H9 (cell line): ENCODE results near the gene MLST8. TPM values are rescaled to one million over a fixed set of nuclear protein-coding genes. Genes with fewer than 3 reads are reported as not detected.

Source experiments
- DNase-seq: peaks from one replicate; pipeline ENCODE4 v3.0.0-alpha.2; 2017
- H2AFZ ChIP-seq: one replicate; pipeline ENCODE4 v1.6.1; 2013; ENCODE audit warnings: mild to moderate bottlenecking, low read length, control low read depth, moderate library complexity
- H2AK5ac ChIP-seq: 2 replicates; pipeline ENCODE4 v1.6.1; 2013; ENCODE audit warnings: low read length, control low read depth, mixed read lengths; ENCODE audit not compliant: insufficient read length
- H2BK120ac ChIP-seq: one replicate; pipeline ENCODE4 v1.6.1; 2013; ENCODE audit warnings: low read depth, mild to moderate bottlenecking, low read length, control low read depth, inconsistent platforms; ENCODE audit not compliant: poor library complexity, severe bottlenecking
- H2BK12ac ChIP-seq: 2 replicates; pipeline ENCODE4 v1.6.1; 2013; ENCODE audit warnings: low read length, control low read depth, mixed read lengths, low read depth; ENCODE audit not compliant: insufficient read length
- H2BK15ac ChIP-seq: 2 replicates; pipeline ENCODE4 v1.6.1; 2013; ENCODE audit warnings: low read depth, low read length, control low read depth
- H2BK20ac ChIP-seq: one replicate; pipeline ENCODE4 v1.6.1; 2013; ENCODE audit warnings: low read depth, mild to moderate bottlenecking, low read length, control low read depth, inconsistent platforms; ENCODE audit not compliant: poor library complexity, severe bottlenecking
- H2BK5ac ChIP-seq: 2 replicates; pipeline ENCODE4 v1.6.1; 2013; ENCODE audit warnings: low read length, control low read depth, mixed read lengths; ENCODE audit not compliant: insufficient read length
- H3K14ac ChIP-seq: 2 replicates; pipeline ENCODE4 v1.6.1; 2013; ENCODE audit warnings: low read length, control low read depth; ENCODE audit not compliant: insufficient read depth
- H3K18ac ChIP-seq: 2 replicates; pipeline ENCODE4 v1.6.1; 2013; ENCODE audit warnings: low read depth, mild to moderate bottlenecking, mixed read lengths, low read length, control low read depth; ENCODE audit not compliant: insufficient read length
- H3K23ac ChIP-seq: 2 replicates; pipeline ENCODE4 v1.6.1; 2013; ENCODE audit warnings: low read length, control low read depth, mixed read lengths, low read depth; ENCODE audit not compliant: insufficient read length
- H3K23me2 ChIP-seq: 2 replicates; pipeline ENCODE4 v1.6.1; 2013; ENCODE audit warnings: low read depth, mild to moderate bottlenecking, mixed read lengths, low read length, control low read depth; ENCODE audit not compliant: insufficient read length, poor library complexity, severe bottlenecking
- H3K27ac ChIP-seq: 2 replicates; pipeline ENCODE4 v1.5.1; 2013; ENCODE audit warnings: low read length, control low read depth, mixed read lengths, low read depth; ENCODE audit not compliant: insufficient read length
- H3K27me3 ChIP-seq: 2 replicates; pipeline ENCODE4 v1.6.1; 2013; ENCODE audit warnings: low read length, control low read depth, inconsistent platforms; ENCODE audit not compliant: insufficient read depth
- H3K4ac ChIP-seq: 2 replicates; pipeline ENCODE4 v1.6.1; 2013; ENCODE audit warnings: low read depth, mild to moderate bottlenecking, control low read depth, inconsistent platforms, low read length, moderate library complexity
- H3K4me1 ChIP-seq: 2 replicates; pipeline ENCODE4 v1.6.1; 2013; ENCODE audit warnings: low read length, control low read depth, inconsistent platforms; ENCODE audit not compliant: insufficient read depth
- H3K4me2 ChIP-seq: 2 replicates; pipeline ENCODE4 v1.6.1; 2013; ENCODE audit warnings: low read length, control low read depth, mixed read lengths; ENCODE audit not compliant: insufficient read length, insufficient read depth
- H3K56ac ChIP-seq: 2 replicates; pipeline ENCODE4 v1.6.1; 2013; ENCODE audit warnings: low read depth, mild to moderate bottlenecking, mixed read lengths, low read length, control low read depth; ENCODE audit not compliant: insufficient read length
- H3K79me1 ChIP-seq: 2 replicates; pipeline ENCODE4 v1.6.1; 2013; ENCODE audit warnings: low read depth, mild to moderate bottlenecking, moderate library complexity, low read length, control low read depth, inconsistent platforms; ENCODE audit not compliant: insufficient read depth, poor library complexity, severe bottlenecking
- H3K79me2 ChIP-seq: 2 replicates; pipeline ENCODE4 v1.6.1; 2013; ENCODE audit warnings: low read length, control low read depth, inconsistent platforms; ENCODE audit not compliant: insufficient read depth
- H3K9ac ChIP-seq: 2 replicates; pipeline ENCODE4 v1.6.1; 2013; ENCODE audit warnings: low read length, control low read depth, mixed read lengths; ENCODE audit not compliant: insufficient read length; ENCODE audit errors: extremely low read depth
- H3K9me3 ChIP-seq: one replicate; pipeline ENCODE4 v1.6.1; 2013; ENCODE audit warnings: low read depth, low read length, inconsistent platforms; ENCODE audit not compliant: control insufficient read depth
- H3T11ph ChIP-seq: one replicate; pipeline ENCODE4 v1.6.1; 2013; ENCODE audit warnings: mild to moderate bottlenecking, low read length, control low read depth, inconsistent platforms
- H4K20me1 ChIP-seq: one replicate; pipeline ENCODE4 v1.6.1; 2013; ENCODE audit not compliant: control insufficient read depth, insufficient read length, insufficient read depth
- H4K5ac ChIP-seq: 2 replicates; pipeline ENCODE4 v1.6.1; 2013; ENCODE audit warnings: low read depth, mild to moderate bottlenecking, mixed read lengths, low read length, control low read depth; ENCODE audit not compliant: insufficient read length
- H4K8ac ChIP-seq: replicated peaks from 2 replicates; pipeline ENCODE4 v1.6.1; 2013; ENCODE audit warnings: low read length, control low read depth, mixed read lengths, low read depth; ENCODE audit not compliant: insufficient read length
- H4K91ac ChIP-seq: 2 replicates; pipeline ENCODE4 v1.6.1; 2013; ENCODE audit warnings: low read depth, mild to moderate bottlenecking, moderate library complexity, mixed read lengths, low read length, control low read depth; ENCODE audit not compliant: insufficient read length
- H3K27ac Mint-ChIP-seq, 3 experiments: 2 replicates in 2 of 3; 3 replicates in 1 of 3; pipeline ENCODE4 v1.8.0; 2020 to 2021; ENCODE audit warnings: mixed read lengths in 3 of 3, mild to moderate bottlenecking in 1 of 3, moderate library complexity in 1 of 3
- H3K27me3 Mint-ChIP-seq: 2 replicates; pipeline ENCODE4 v1.8.0; 2021; ENCODE audit warnings: low read depth, mild to moderate bottlenecking, moderate library complexity, mixed read lengths
- H3K36me3 Mint-ChIP-seq, 3 experiments: 2 replicates in 2 of 3; 3 replicates in 1 of 3; pipeline ENCODE4 v1.8.0; 2020 to 2021; ENCODE audit warnings: low read depth in 3 of 3, mixed read lengths in 3 of 3; ENCODE audit not compliant: insufficient read depth in 1 of 3
- H3K4me1 Mint-ChIP-seq, 2 experiments: 2 replicates each; pipeline ENCODE4 v1.8.0; 2020; ENCODE audit warnings: mixed read lengths in 2 of 2
- H3K4me3 Mint-ChIP-seq, 2 experiments: 2 replicates in 1 of 2; 3 replicates in 1 of 2; pipeline ENCODE4 v1.8.0; 2020 to 2021; ENCODE audit warnings: mild to moderate bottlenecking in 2 of 2, mixed read lengths in 2 of 2, moderate library complexity in 1 of 2
- H3K9me3 Mint-ChIP-seq, 2 experiments: 2 replicates in 1 of 2; 3 replicates in 1 of 2; pipeline ENCODE4 v1.8.0; 2020; ENCODE audit warnings: mild to moderate bottlenecking in 2 of 2, mixed read lengths in 2 of 2, moderate library complexity in 1 of 2
- WGBS: extraction: QIAGEN DNeasy Blood & Tissue Kit; methylation state at CpG from one replicate; pipeline ENCODE4 v1.1.7; 2013; ENCODE audit warnings: missing lambda C conversion rate, low lambda C conversion rate, mixed read lengths; ENCODE audit not compliant: insufficient read length; ENCODE audit errors: extremely low coverage; 5-methylcytosine and 5-hydroxymethylcytosine counted together
- total RNA-seq: library from RNA; stranded (reverse); gene quantifications from 2 replicates; pipeline ENCODE4 v1.2.1, GENCODE V29; 2021
- TF ChIP-seq, protein P1 (sequence below): fragments of 200-600 bp; sonication (generic); conservative IDR thresholded peaks from 3 replicates; pipeline ENCODE4 v1.8.0; 2021; ENCODE audit warnings: antibody characterized with exemption, mild to moderate bottlenecking

The MLST8 gene
- total RNA-seq, 1 experiment from 2014 or later, result 74.5 TPM

DNA sequence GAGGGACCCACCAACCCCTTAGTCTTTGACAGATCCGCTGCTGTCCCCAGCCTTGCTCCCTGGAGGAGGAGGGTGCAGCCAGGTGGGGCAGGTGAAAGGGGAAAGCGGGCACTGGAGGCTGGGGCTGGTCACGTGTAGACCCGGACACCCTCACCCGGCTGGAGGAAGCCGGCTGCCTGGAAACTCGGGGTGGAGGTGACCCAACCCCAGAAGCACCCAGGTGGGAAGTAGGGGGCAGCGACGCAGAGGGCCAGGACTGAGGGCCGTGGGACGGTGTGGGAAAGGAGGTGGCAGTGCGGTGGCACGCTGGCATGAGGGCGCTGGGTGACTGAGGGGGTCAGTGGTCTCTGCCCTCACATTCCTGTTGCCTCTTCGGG is 47.0 kb upstream of the MLST8 start:
- peaks cover 17% of the 10 kb centered on the region for H3K23me2 ChIP-seq
- no peak overlapping the region for H2BK120ac ChIP-seq
- H3K9me3 ChIP-seq, result no peaks in the 10 kb centered on the region
- peaks cover 0 to 9% of the 10 kb centered on the region in 2 experiments; a peak in 2 of 5 replicates for H3K9me3 Mint-ChIP-seq
- H2AFZ ChIP-seq, result no peak overlapping the region
- H3K27me3 Mint-ChIP-seq, result no peaks in the 10 kb centered on the region; the same call in 1 of the 2 replicates
- H3K18ac ChIP-seq, result no peak overlapping the region
- H3K27me3 ChIP-seq, result no peaks in the 10 kb centered on the region
- H2BK20ac ChIP-seq, result no peak overlapping the region
- peaks cover 57% of the 10 kb centered on the region; the same call in 1 of the 2 replicates for H3K79me2 ChIP-seq
- H2AK5ac ChIP-seq, result no peak overlapping the region
- no peak overlapping the region for H2BK5ac ChIP-seq
- H3K23ac ChIP-seq, result no peak overlapping the region
- no peak for DNase-seq
- H3K4me1 ChIP-seq, result no peaks in the 10 kb centered on the region; the same call in 1 of the 2 replicates
- no peak overlapping the region for H3K4ac ChIP-seq
- no peak overlapping the region for H2BK15ac ChIP-seq
- no peak overlapping the region for H3K14ac ChIP-seq
- no peak overlapping the region for H3K27ac ChIP-seq
- no CpG with 5 or more reads among the region's 15 CpGs for WGBS
- H3K27ac Mint-ChIP-seq, result no peak overlapping the region
- TF ChIP-seq, protein P1, sequence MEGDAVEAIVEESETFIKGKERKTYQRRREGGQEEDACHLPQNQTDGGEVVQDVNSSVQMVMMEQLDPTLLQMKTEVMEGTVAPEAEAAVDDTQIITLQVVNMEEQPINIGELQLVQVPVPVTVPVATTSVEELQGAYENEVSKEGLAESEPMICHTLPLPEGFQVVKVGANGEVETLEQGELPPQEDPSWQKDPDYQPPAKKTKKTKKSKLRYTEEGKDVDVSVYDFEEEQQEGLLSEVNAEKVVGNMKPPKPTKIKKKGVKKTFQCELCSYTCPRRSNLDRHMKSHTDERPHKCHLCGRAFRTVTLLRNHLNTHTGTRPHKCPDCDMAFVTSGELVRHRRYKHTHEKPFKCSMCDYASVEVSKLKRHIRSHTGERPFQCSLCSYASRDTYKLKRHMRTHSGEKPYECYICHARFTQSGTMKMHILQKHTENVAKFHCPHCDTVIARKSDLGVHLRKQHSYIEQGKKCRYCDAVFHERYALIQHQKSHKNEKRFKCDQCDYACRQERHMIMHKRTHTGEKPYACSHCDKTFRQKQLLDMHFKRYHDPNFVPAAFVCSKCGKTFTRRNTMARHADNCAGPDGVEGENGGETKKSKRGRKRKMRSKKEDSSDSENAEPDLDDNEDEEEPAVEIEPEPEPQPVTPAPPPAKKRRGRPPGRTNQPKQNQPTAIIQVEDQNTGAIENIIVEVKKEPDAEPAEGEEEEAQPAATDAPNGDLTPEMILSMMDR, result no peak
- H4K8ac ChIP-seq, result no peak overlapping the region
- no peak overlapping the region for H4K91ac ChIP-seq
- no peak overlapping the region for H3K4me3 Mint-ChIP-seq
- H4K20me1 ChIP-seq, result peaks cover 2% of the 10 kb centered on the region
- H3K4me2 ChIP-seq, result no peak overlapping the region
- H3K79me1 ChIP-seq, result peaks cover 17% of the 10 kb centered on the region
- H3K56ac ChIP-seq, result no peak overlapping the region
- H3T11ph ChIP-seq, result no peak overlapping the region
- no peak overlapping the region for H2BK12ac ChIP-seq
- H4K5ac ChIP-seq, result no peak overlapping the region
- H3K9ac ChIP-seq, result no peak overlapping the region
- H3K36me3 Mint-ChIP-seq, result peaks cover 21 to 32% (median 31%) of the 10 kb centered on the region in 3 experiments
- H3K4me1 Mint-ChIP-seq, result peaks cover 16 to 38% of the 10 kb centered on the region in 2 experiments
